ENCODE results near the gene STK32B. TPM values are rescaled to one million over a fixed set of nuclear protein-coding genes. Genes with fewer than 3 reads are reported as not detected.

STK32B gene
- total RNA-seq, 1 experiment from 2014 or later = 11.7 TPM

GRCh38 chr4:5391492-5391891, 340.2 kb downstream of the STK32B start:
- peak; percentile 71 for DNase-seq (ENCODE audit: low read depth)

GRCh38 chr4:5393911-5394513, 342.7 kb downstream of the STK32B start:
- DNase-seq (ENCODE audit: low read depth) = no peak

- no peak for DNase-seq (ENCODE audit: low read depth)
Observed at GRCh38 chr4:5395781-5396180, 344.5 kb downstream of the STK32B start.

- DNase-seq (ENCODE audit: low read depth) = no peak
Observed at GRCh38 chr4:5398056-5398455, 346.8 kb downstream of the STK32B start.

GRCh38 chr4:5399124-5399523, 347.8 kb downstream of the STK32B start:
- peak; percentile 14 for DNase-seq (ENCODE audit: low read depth)

GRCh38 chr4:5399790-5400421, 348.6 kb downstream of the STK32B start:
- peak; percentile 13 for DNase-seq (ENCODE audit: low read depth)

- no peak for DNase-seq (ENCODE audit: low read depth)
Observed at GRCh38 chr4:5403746-5404497, 352.6 kb downstream of the STK32B start.

GRCh38 chr4:5409237-5409636, 358.0 kb downstream of the STK32B start:
- DNase-seq (ENCODE audit: low read depth) = no peak

- DNase-seq (ENCODE audit: low read depth) = peak; percentile 3
Observed at GRCh38 chr4:5409972-5410618, 358.8 kb downstream of the STK32B start.

GRCh38 chr4:5412296-5412695, 361.0 kb downstream of the STK32B start:
- DNase-seq (ENCODE audit: low read depth) = no peak

- no peak for DNase-seq (ENCODE audit: low read depth)
Observed at GRCh38 chr4:5412751-5413150, 361.5 kb downstream of the STK32B start.

- no peak for DNase-seq (ENCODE audit: low read depth)
Observed at GRCh38 chr4:5416637-5417036, 365.4 kb downstream of the STK32B start.

- DNase-seq (ENCODE audit: low read depth) = no peak
Observed at GRCh38 chr4:5420266-5420665, 369.0 kb downstream of the STK32B start.

GRCh38 chr4:5421416-5421815, 370.1 kb downstream of the STK32B start:
- DNase-seq (ENCODE audit: low read depth) = no peak

- DNase-seq (ENCODE audit: low read depth) = no peak
Observed at GRCh38 chr4:5422195-5422594, 370.9 kb downstream of the STK32B start.

- no peak for DNase-seq (ENCODE audit: low read depth)
Observed at GRCh38 chr4:5423670-5424069, 372.4 kb downstream of the STK32B start.

GRCh38 chr4:5424211-5424610, 372.9 kb downstream of the STK32B start:
- no peak for DNase-seq (ENCODE audit: low read depth)

GRCh38 chr4:5424901-5425300, 373.6 kb downstream of the STK32B start:
- DNase-seq (ENCODE audit: low read depth) = no peak

GRCh38 chr4:5429747-5430146, 378.5 kb downstream of the STK32B start:
- DNase-seq (ENCODE audit: low read depth) = no peak

- no peak for DNase-seq (ENCODE audit: low read depth)
Observed at GRCh38 chr4:5433196-5433595, 381.9 kb downstream of the STK32B start.

GRCh38 chr4:5435201-5435600, 383.9 kb downstream of the STK32B start:
- no peak for DNase-seq (ENCODE audit: low read depth)

GRCh38 chr4:5435823-5436222, 384.5 kb downstream of the STK32B start:
- DNase-seq (ENCODE audit: low read depth) = no peak
